HG02623 (cell line): ENCODE measurements around the gene G2E3.
"Not testable (repeated sequence)": the region's sequence is repeated elsewhere in the genome, so short reads cannot be mapped to it uniquely, and the experiment has no call there.

Experiments
- ATAC-seq: cut with Tn5 transposase; IDR thresholded peaks from one replicate; pipeline ENCODE4 v1.9.1; 2021; ENCODE audit warnings: moderate library complexity; ENCODE audit not compliant: unreplicated experiment

Gene G2E3

GRCh38 chr14:30600922-30601918 is 42.3 kb downstream of the G2E3 start:
- ATAC-seq: no peak

- ATAC-seq: no peak
Measured at GRCh38 chr14:30603402-30603801, 44.4 kb downstream of the G2E3 start.

- not testable (repeated sequence) for ATAC-seq
Measured at GRCh38 chr14:30604696-30605095, 45.7 kb downstream of the G2E3 start.

- ATAC-seq: no peak
Measured at GRCh38 chr14:30607156-30607780, 48.3 kb downstream of the G2E3 start.

GRCh38 chr14:30608533-30609006 is 49.6 kb downstream of the G2E3 start:
- no peak for ATAC-seq

- ATAC-seq: no peak
Measured at GRCh38 chr14:30610787-30611343, 51.9 kb downstream of the G2E3 start.

GRCh38 chr14:30614155-30614554 is 55.2 kb downstream of the G2E3 start:
- ATAC-seq: no peak

- ATAC-seq: peak; percentile 35
Measured at GRCh38 chr14:30620178-30620577, 61.2 kb downstream of the G2E3 start.

- ATAC-seq: no peak
Measured at GRCh38 chr14:30621354-30621939, 62.5 kb downstream of the G2E3 start.

- peak; percentile 94 for ATAC-seq
Measured at GRCh38 chr14:30621940-30622830, 63.2 kb downstream of the G2E3 start, which contains the start of gene SCFD1. TSS of gene SCFD1 (plus strand) at chr14:30622319. CDS start at chr14:30622339, 20 bp downstream.

GRCh38 chr14:30623412-30624131 is 64.6 kb downstream of the G2E3 start:
- ATAC-seq: no peak

GRCh38 chr14:30624132-30624423 is 65.1 kb downstream of the G2E3 start:
- no peak for ATAC-seq

- ATAC-seq: no peak
Measured at GRCh38 chr14:30625533-30625932, 66.6 kb downstream of the G2E3 start.

GRCh38 chr14:30629432-30629831 is 70.5 kb downstream of the G2E3 start:
- not testable (repeated sequence) for ATAC-seq

GRCh38 chr14:30630248-30630647 is 71.3 kb downstream of the G2E3 start:
- ATAC-seq: no peak

GRCh38 chr14:30632730-30633129 is 73.8 kb downstream of the G2E3 start:
- ATAC-seq: no peak

- no peak for ATAC-seq
Measured at GRCh38 chr14:30638926-30639325, 80.0 kb downstream of the G2E3 start.

- no peak for ATAC-seq
Measured at GRCh38 chr14:30641207-30641606, 82.2 kb downstream of the G2E3 start.

GRCh38 chr14:30644462-30644861 is 85.5 kb downstream of the G2E3 start:
- ATAC-seq: not testable (repeated sequence)

- no peak for ATAC-seq
Measured at GRCh38 chr14:30645600-30645999, 86.6 kb downstream of the G2E3 start.
